ENCODE results near the gene CYP3A5.

GRCh38 chr7:99645590-99645989 is 34.2 kb downstream of the CYP3A5 start:
- TF ChIP-seq EZH2phosphoT487 (IDR thresholded peaks at IDR 0.05; ENCODE audit: low read depth) (no peak), CTCF (IDR thresholded peaks at IDR 0.05; ENCODE audit: low read depth, low read length) (no peak)

Measured in OCI-LY3 (cell line).